ENCODE data around the gene CMTM8.

- TF ChIP-seq POLR2A (IDR thresholded peaks at IDR 0.05) (no peak), CTCF (IDR thresholded peaks at IDR 0.05) (no peak), EP300 (IDR thresholded peaks at IDR 0.05) (no peak), POLR2AphosphoS5 (IDR thresholded peaks at IDR 0.05) (no peak)
Observed at GRCh38 chr3:32349184-32349583, 110.7 kb downstream of the CMTM8 start.

Data from sigmoid colon (tissue), 4 donors.